CD14-positive monocyte (primary cell): ENCODE results near the gene LYSET. TPM values are rescaled to one million over a fixed set of nuclear protein-coding genes. Genes with fewer than 3 reads are reported as not detected.

Source experiments
- DNase-seq, 3 donors: peaks; one replicate each; pipeline ENCODE4 v3.0.0-alpha.2; 2011 to 2022
- H2AFZ ChIP-seq: 2 replicates; pipeline ENCODE4 v1.6.0; 2012; ENCODE audit warnings: mild to moderate bottlenecking, low read depth, low read length, inconsistent platforms; ENCODE audit not compliant: insufficient read depth, poor library complexity, severe bottlenecking
- H3K27ac ChIP-seq, 2 donors: 1 replicate in 1 of 2; 2 replicates in 1 of 2; pipeline ENCODE4 v1.5.1; 2012 to 2013; ENCODE audit warnings: low read length in 2 of 2, control low read depth in 1 of 2, inconsistent platforms in 1 of 2, low read depth in 1 of 2, mild to moderate bottlenecking in 1 of 2
- H3K27me3 ChIP-seq, 2 donors: one replicate each; pipeline versions ENCODE4 v1.6.0 to v1.6.1; 2011 to 2013; ENCODE audit warnings: low read length in 2 of 2; ENCODE audit not compliant: control insufficient read depth in 2 of 2, insufficient read depth in 2 of 2
- H3K36me3 ChIP-seq, 2 donors: replicated peaks in 1 of 2; 1 replicate in 1 of 2; 2 replicates in 1 of 2; pipeline versions ENCODE4 v1.5.1 to v1.6.1; 2012 to 2013; ENCODE audit warnings: low read length in 2 of 2, control low read depth in 1 of 2, inconsistent platforms in 1 of 2, mild to moderate bottlenecking in 1 of 2; ENCODE audit not compliant: insufficient read depth in 2 of 2, control insufficient read depth in 1 of 2
- H3K4me1 ChIP-seq, 2 donors: 1 replicate in 1 of 2; 2 replicates in 1 of 2; pipeline versions ENCODE4 v1.5.1 to v1.6.1; 2012 to 2013; ENCODE audit warnings: low read length in 2 of 2, control low read depth in 1 of 2, inconsistent platforms in 1 of 2, mild to moderate bottlenecking in 1 of 2, moderate library complexity in 1 of 2; ENCODE audit not compliant: insufficient read depth in 2 of 2, control insufficient read depth in 1 of 2
- H3K4me2 ChIP-seq: replicated peaks from 2 replicates; pipeline ENCODE3; 2012; ENCODE audit warnings: low read length, moderate library complexity, mild to moderate bottlenecking; ENCODE audit not compliant: poor library complexity, severe bottlenecking; ENCODE audit errors: extremely low read depth
- H3K4me3 ChIP-seq, 3 experiments: fragments of 200-600 bp in 1 of 3; sonication (generic) in 1 of 3; replicated peaks in 1 of 3; 1 replicate in 2 of 3; 2 replicates in 1 of 3; pipeline ENCODE4 v1.5.1; 2011 to 2013; ENCODE audit warnings: low read length in 3 of 3, mild to moderate bottlenecking in 3 of 3, control low read depth in 2 of 3, low read depth in 2 of 3, inconsistent platforms in 1 of 3, moderate library complexity in 1 of 3
- H3K79me2 ChIP-seq: 2 replicates; pipeline ENCODE4 v1.6.0; 2012; ENCODE audit warnings: mild to moderate bottlenecking, control low read depth, inconsistent platforms, low read length, moderate library complexity; ENCODE audit not compliant: insufficient read depth
- H3K9ac ChIP-seq: 2 replicates; pipeline ENCODE4 v1.6.0; 2017; ENCODE audit warnings: low read length, mild to moderate bottlenecking; ENCODE audit not compliant: insufficient read depth, poor library complexity, severe bottlenecking
- H3K9me3 ChIP-seq, 2 donors: replicated peaks in 1 of 2; 1 replicate in 1 of 2; 2 replicates in 1 of 2; pipeline versions ENCODE4 v1.5.1 to v1.6.1; 2012 to 2013; ENCODE audit warnings: low read length in 2 of 2, control low read depth in 1 of 2; ENCODE audit not compliant: control insufficient read depth in 1 of 2, insufficient read depth in 1 of 2
- H4K20me1 ChIP-seq: 2 replicates; pipeline ENCODE4 v1.6.0; 2012; ENCODE audit warnings: mild to moderate bottlenecking, low read length, control low read depth, moderate library complexity; ENCODE audit not compliant: insufficient read depth
- H3K27ac Mint-ChIP-seq, 7 donors: one replicate each; pipeline ENCODE4 v1.8.0; 2020; ENCODE audit warnings: mild to moderate bottlenecking in 7 of 7, mixed read lengths in 7 of 7, moderate library complexity in 6 of 7, inconsistent platforms in 2 of 7
- H3K27me3 Mint-ChIP-seq, 3 donors: one replicate each; pipeline ENCODE4 v1.8.0; 2021 to 2022; ENCODE audit warnings: low read depth in 3 of 3, mild to moderate bottlenecking in 3 of 3, mixed read lengths in 3 of 3, moderate library complexity in 3 of 3, inconsistent platforms in 1 of 3
- H3K36me3 Mint-ChIP-seq, 2 donors: one replicate each; pipeline ENCODE4 v1.8.0; 2020; ENCODE audit warnings: mixed read lengths in 2 of 2, inconsistent platforms in 1 of 2, mild to moderate bottlenecking in 1 of 2
- H3K4me1 Mint-ChIP-seq: one replicate; pipeline ENCODE4 v1.8.0; 2020; ENCODE audit warnings: mild to moderate bottlenecking, mixed read lengths
- H3K4me3 Mint-ChIP-seq, 2 donors: one replicate each; pipeline ENCODE4 v1.8.0; 2020; ENCODE audit warnings: mild to moderate bottlenecking in 2 of 2, mixed read lengths in 2 of 2, moderate library complexity in 1 of 2
- H3K9me3 Mint-ChIP-seq, 7 donors: one replicate each; pipeline ENCODE4 v1.8.0; 2020 to 2022; ENCODE audit warnings: mixed read lengths in 7 of 7, mild to moderate bottlenecking in 6 of 7, moderate library complexity in 6 of 7, inconsistent platforms in 2 of 7
- CTCF ChIP-seq: fragments of 200-600 bp; IDR thresholded peaks from one replicate; pipeline ENCODE4 v1.8.0; 2022; ENCODE audit warnings: antibody characterized with exemption, mild to moderate bottlenecking
- WGBS: methylation state at CpG from one replicate; pipeline ENCODE4 v1.1.5; 2013; ENCODE audit warnings: missing lambda C conversion rate; ENCODE audit not compliant: insufficient coverage; 5-methylcytosine and 5-hydroxymethylcytosine counted together
- intact Hi-C, 2 donors: fragments of 100-400 bp; cut with micrococcal nuclease; formaldehyde crosslinking; loops; one replicate each; pipeline versions ENCODE4 v1.15.0 to v1.15.1; 2023
- polyA plus RNA-seq, 3 donors: library from polyadenylated mRNA; depleted of rRNA in 1 of 3; unstranded in 2 of 3; stranded (reverse) in 1 of 3; fragments of 300-500 nt in 2 of 3; fragments of >200 nt in 1 of 3; fragmentation: Illumina TruSeq in 2 of 3; gene quantifications; 1 replicate in 2 of 3; 2 replicates in 1 of 3; pipeline ENCODE4 v1.2.3, GENCODE V29; 2012 to 2021

The LYSET gene
- polyA plus RNA-seq, 3 donors: 10.8 to 43.3 (median 36.9) TPM

DNA sequence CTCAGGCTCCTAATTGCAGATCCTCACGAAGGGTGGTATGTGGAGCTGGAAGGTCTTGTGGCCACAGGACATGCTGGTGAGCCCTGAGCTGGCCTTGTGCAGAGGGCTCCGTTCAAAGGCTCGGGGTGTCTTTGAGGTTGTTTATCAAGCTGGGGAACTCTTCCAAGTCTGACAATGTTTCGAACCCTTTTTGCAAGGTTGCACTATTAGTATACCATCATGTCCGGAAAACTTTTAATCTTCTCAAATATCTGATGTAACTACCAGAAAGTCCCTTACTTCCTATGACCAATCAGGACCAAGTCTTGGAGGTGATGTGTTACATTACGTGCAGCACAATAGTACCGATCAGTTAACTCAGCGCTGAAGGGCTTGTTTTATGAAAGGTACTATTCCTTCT lies 43.4 kb downstream of the LYSET start:
- H3K27me3 Mint-ChIP-seq: peaks cover 22 to 31% (median 30%) of the 10 kb centered on the region in 3 donors
- no peak for TF ChIP-seq CTCF
- peaks cover 15% of the 10 kb centered on the region for H3K4me1 Mint-ChIP-seq
- no peaks in the 10 kb centered on the region for H3K79me2 ChIP-seq
- no peak overlapping the region for H3K9ac ChIP-seq
- no peak overlapping the region for H3K27ac Mint-ChIP-seq
- H3K36me3 ChIP-seq: peaks cover 39 to 54% of the 10 kb centered on the region in 2 donors
- peaks cover 0 to 10% of the 10 kb centered on the region in 2 donors for H3K4me1 ChIP-seq
- no peak overlapping the region for H2AFZ ChIP-seq
- intact Hi-C loops: no loop called here
- H3K9me3 Mint-ChIP-seq: peaks cover 0 to 10% (median 0%) of the 10 kb centered on the region in 7 donors
- no peak overlapping the region for H3K4me3 Mint-ChIP-seq
- WGBS: 94% methylated on average over 3 of the region's 8 CpGs
- no peak overlapping the region for H3K4me2 ChIP-seq
- peaks cover 0 to 18% of the 10 kb centered on the region in 2 donors for H3K27me3 ChIP-seq
- no peak overlapping the region for H3K27ac ChIP-seq
- H3K36me3 Mint-ChIP-seq: peaks cover 46 to 65% of the 10 kb centered on the region in 2 donors
- DNase-seq: no peak
- no peak overlapping the region for H3K4me3 ChIP-seq
- no peaks in the 10 kb centered on the region for H4K20me1 ChIP-seq
- no peaks in the 10 kb centered on the region for H3K9me3 ChIP-seq

GRCh38 chr14:93230539-93230938 lies 45.4 kb downstream of the LYSET start:
- 96% methylated on average over 16 of the region's 16 CpGs for WGBS
- Histone ChIP-seq H4K20me1 (no peaks in the 10 kb centered on the region), H3K9ac (no peak overlapping the region), H3K27ac (no peak overlapping the region), H3K4me3 (no peak overlapping the region), H3K4me2 (no peak overlapping the region), H3K79me2 (no peaks in the 10 kb centered on the region), H3K27me3 (peaks cover 0 to 18% of the 10 kb centered on the region in 2 donors), H3K9me3 (no peaks in the 10 kb centered on the region), H3K36me3 (peaks cover 28 to 34% of the 10 kb centered on the region in 2 donors), H3K4me1 (peaks cover 0 to 10% of the 10 kb centered on the region in 2 donors), H2AFZ (no peak overlapping the region)
- TF ChIP-seq CTCF: no peak
- peaks cover 15% of the 10 kb centered on the region for H3K4me1 Mint-ChIP-seq
- H3K4me3 Mint-ChIP-seq: peak overlapping the region in 1 of 2 donors; percentile 78
- intact Hi-C loops: no loop called here
- H3K27ac Mint-ChIP-seq: peak overlapping the region in 1 of 7 donors; percentile 21
- peaks cover 0 to 10% (median 0%) of the 10 kb centered on the region in 7 donors for H3K9me3 Mint-ChIP-seq
- H3K36me3 Mint-ChIP-seq: peaks cover 33 to 45% of the 10 kb centered on the region in 2 donors
- peaks cover 26 to 39% (median 31%) of the 10 kb centered on the region in 3 donors for H3K27me3 Mint-ChIP-seq
- DNase-seq: no peak
